T-helper 2 cell (primary cell): ENCODE measurements around the gene FBXW9.
"Not testable (repeated sequence)": the region's sequence is repeated elsewhere in the genome, so short reads cannot be mapped to it uniquely, and the experiment has no call there.

Experiments
- DNase-seq, 5 experiments: peaks; one replicate each; pipeline versions ENCODE4 v3.0.0 to v3.0.0-alpha.2; 2012 to 2022

Gene FBXW9

GRCh38 chr19:12680034-12680433 lies 16.4 kb downstream of the FBXW9 start:
- DNase-seq = no peak

GRCh38 chr19:12678039-12678438 lies 18.4 kb downstream of the FBXW9 start:
- DNase-seq = not testable (repeated sequence)

GRCh38 chr19:12676928-12677327 lies 19.5 kb downstream of the FBXW9 start:
- no peak for DNase-seq

GRCh38 chr19:12676384-12676792 lies 20.0 kb downstream of the FBXW9 start:
- DNase-seq = peak; percentile 62 to 85 (median 75)

GRCh38 chr19:12675940-12676339 lies 20.5 kb downstream of the FBXW9 start:
- DNase-seq = no peak

- DNase-seq = no peak
Measured at GRCh38 chr19:12675399-12675798, 21.0 kb downstream of the FBXW9 start.

GRCh38 chr19:12672744-12673143 lies 23.7 kb downstream of the FBXW9 start:
- DNase-seq = no peak

GRCh38 chr19:12670159-12670928 lies 26.1 kb downstream of the FBXW9 start:
- no peak for DNase-seq

GRCh38 chr19:12669270-12670158 lies 26.9 kb downstream of the FBXW9 start:
- peak; percentile 39 to 84 (median 63) for DNase-seq

- peak; percentile 54 to 81 (median 63) for DNase-seq
Measured at GRCh38 chr19:12668932-12669269, 27.5 kb downstream of the FBXW9 start.

- DNase-seq = no peak
Measured at GRCh38 chr19:12668346-12668745, 28.1 kb downstream of the FBXW9 start.

GRCh38 chr19:12667731-12668302 lies 28.6 kb downstream of the FBXW9 start:
- no peak for DNase-seq

GRCh38 chr19:12666265-12667048 lies 30.0 kb downstream of the FBXW9 start, which contains the start of the genes MAN2B1 and WDR83:
MAN2B1 (minus strand) TSS chr19:12666742; CDS start chr19:12666701, 41 bp downstream.
WDR83 (plus strand) TSS chr19:12666807; CDS start chr19:12669791, 2,984 bp downstream.
- peak; percentile 68 to 77 (median 73) for DNase-seq

GRCh38 chr19:12665671-12666264 lies 30.7 kb downstream of the FBXW9 start:
- peak in 1 of 5 experiments; percentile 33 for DNase-seq

- DNase-seq = peak in 4 of 5 experiments; percentile 30 to 85 (median 34)
Measured at GRCh38 chr19:12665281-12665573, 31.2 kb downstream of the FBXW9 start.

- DNase-seq = no peak
Measured at GRCh38 chr19:12664406-12665280, 31.8 kb downstream of the FBXW9 start.

GRCh38 chr19:12660980-12661379 lies 35.5 kb downstream of the FBXW9 start:
- no peak for DNase-seq

- no peak for DNase-seq
Measured at GRCh38 chr19:12657966-12658365, 38.5 kb downstream of the FBXW9 start.

GRCh38 chr19:12656899-12657571 lies 39.4 kb downstream of the FBXW9 start:
- DNase-seq = no peak

GRCh38 chr19:12655546-12655945 lies 40.9 kb downstream of the FBXW9 start:
- no peak for DNase-seq

- no peak for DNase-seq
Measured at GRCh38 chr19:12652219-12652618, 44.2 kb downstream of the FBXW9 start.
